Stomach (tissue), 4 donors: ENCODE results near the gene SMYD4.

Source experiments
- EP300 ChIP-seq: sonication (generic); formaldehyde crosslinking; IDR thresholded peaks from one replicate; pipeline ENCODE4 v1.6.1; 2017; ENCODE audit warnings: antibody characterized with exemption
- POLR2A ChIP-seq, 4 donors: fragments of 450-650 bp; IDR thresholded peaks; one replicate each; pipeline ENCODE4 v1.6.1; 2016; ENCODE audit warnings: antibody characterized with exemption in 4 of 4, control low read depth in 2 of 4, mild to moderate bottlenecking in 1 of 4, moderate library complexity in 1 of 4
- POLR2AphosphoS5 ChIP-seq, 3 donors: sonication (generic); formaldehyde crosslinking; IDR thresholded peaks; one replicate each; pipeline ENCODE4 v1.6.1; 2016; ENCODE audit warnings: antibody characterized with exemption in 3 of 3
- TF ChIP-seq, protein P1 (sequence below), 7 experiments: fragments of 450-650 bp in 4 of 7; fragments of 200-600 bp in 3 of 7; sonication (generic) in 3 of 7; IDR thresholded peaks; one replicate each; pipeline ENCODE4 v1.5.1; 2016 to 2019; ENCODE audit warnings: antibody characterized with exemption in 7 of 7, control low read depth in 2 of 7, mild to moderate bottlenecking in 1 of 7

DNA sequence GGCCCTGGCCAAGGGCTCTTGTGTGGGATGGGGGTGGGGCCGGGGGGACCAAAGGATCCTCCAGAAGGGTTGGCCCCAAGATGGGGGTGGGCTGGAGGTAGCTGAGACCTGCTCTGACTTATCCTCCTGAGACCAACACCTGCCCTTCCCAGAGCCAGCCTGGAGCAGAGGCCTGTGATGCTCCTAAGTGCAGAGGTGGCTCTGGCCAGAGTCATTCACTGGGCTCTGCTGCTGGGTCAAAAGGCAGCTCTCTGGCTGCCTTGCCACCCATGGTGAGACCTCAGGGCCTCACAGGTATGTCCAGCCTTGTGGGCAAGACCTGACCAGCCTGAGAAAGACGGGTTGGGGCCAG is 86.6 kb downstream of the SMYD4 start:
- TF ChIP-seq POLR2AphosphoS5 (IDR thresholded peaks at IDR 0.05) (no peak), POLR2A (IDR thresholded peaks at IDR 0.05) (no peak), EP300 (no peak)
- TF ChIP-seq, protein P1, sequence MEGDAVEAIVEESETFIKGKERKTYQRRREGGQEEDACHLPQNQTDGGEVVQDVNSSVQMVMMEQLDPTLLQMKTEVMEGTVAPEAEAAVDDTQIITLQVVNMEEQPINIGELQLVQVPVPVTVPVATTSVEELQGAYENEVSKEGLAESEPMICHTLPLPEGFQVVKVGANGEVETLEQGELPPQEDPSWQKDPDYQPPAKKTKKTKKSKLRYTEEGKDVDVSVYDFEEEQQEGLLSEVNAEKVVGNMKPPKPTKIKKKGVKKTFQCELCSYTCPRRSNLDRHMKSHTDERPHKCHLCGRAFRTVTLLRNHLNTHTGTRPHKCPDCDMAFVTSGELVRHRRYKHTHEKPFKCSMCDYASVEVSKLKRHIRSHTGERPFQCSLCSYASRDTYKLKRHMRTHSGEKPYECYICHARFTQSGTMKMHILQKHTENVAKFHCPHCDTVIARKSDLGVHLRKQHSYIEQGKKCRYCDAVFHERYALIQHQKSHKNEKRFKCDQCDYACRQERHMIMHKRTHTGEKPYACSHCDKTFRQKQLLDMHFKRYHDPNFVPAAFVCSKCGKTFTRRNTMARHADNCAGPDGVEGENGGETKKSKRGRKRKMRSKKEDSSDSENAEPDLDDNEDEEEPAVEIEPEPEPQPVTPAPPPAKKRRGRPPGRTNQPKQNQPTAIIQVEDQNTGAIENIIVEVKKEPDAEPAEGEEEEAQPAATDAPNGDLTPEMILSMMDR (IDR thresholded peaks at IDR 0.05) = no peak
